OCI-LY3 (cell line): ENCODE results near the gene OVOL3.

Experiments used
- H2AFZ ChIP-seq: fragments of 200-600, 300-600 bp; shearing (Covaris generic); 2 replicates; pipeline ENCODE4 v1.6.0; 2014; ENCODE audit warnings: antibody characterized with exemption, low read depth, low read length
- H3K27ac ChIP-seq: fragments of 200-600, 300-600 bp; sonication (generic); 2 replicates; pipeline ENCODE4 v1.5.1; 2014; ENCODE audit warnings: mild to moderate bottlenecking, low read length, moderate library complexity, mixed read lengths
- H3K27me3 ChIP-seq: fragments of 200-600, 300-600 bp; sonication (generic); 2 replicates; pipeline ENCODE4 v1.6.1; 2014; ENCODE audit warnings: low read depth, low read length, mixed read lengths
- H3K36me3 ChIP-seq: fragments of 200-600, 300-600 bp; sonication (generic); replicated peaks from 2 replicates; pipeline ENCODE3; 2014; ENCODE audit warnings: low read depth, low read length, mixed read lengths
- H3K4me1 ChIP-seq: fragments of 300-600, 200-600 bp; sonication (generic); 2 replicates; pipeline ENCODE4 v1.6.1; 2014; ENCODE audit warnings: low read length, mixed read lengths
- H3K4me2 ChIP-seq: fragments of 200-600, 300-600 bp; sonication (generic); 2 replicates; pipeline ENCODE4 v1.6.1; 2014; ENCODE audit warnings: low read length, mixed read lengths
- H3K4me3 ChIP-seq: fragments of 300-600, 200-600 bp; sonication (generic); 2 replicates; pipeline ENCODE4 v1.5.1; 2014; ENCODE audit warnings: antibody characterized with exemption, mild to moderate bottlenecking, low read length, moderate library complexity
- H3K79me2 ChIP-seq: fragments of 300-600, 200-600 bp; shearing (Covaris generic); 2 replicates; pipeline ENCODE4 v1.6.1; 2014; ENCODE audit warnings: mild to moderate bottlenecking, low read length, mixed read lengths
- H3K9ac ChIP-seq: fragments of 300-600, 200-600 bp; shearing (Covaris generic); 2 replicates; pipeline ENCODE4 v1.6.0; 2014; ENCODE audit warnings: mild to moderate bottlenecking, low read length, moderate library complexity
- H3K9me3 ChIP-seq: fragments of 200-600, 300-600 bp; shearing (Covaris generic); 2 replicates; pipeline ENCODE4 v1.6.1; 2014; ENCODE audit warnings: low read length, mixed read lengths; ENCODE audit not compliant: insufficient read depth
- H4K20me1 ChIP-seq: fragments of 200-600, 300-600 bp; sonication (generic); 2 replicates; pipeline ENCODE4 v1.6.1; 2016; ENCODE audit warnings: low read length, mixed read lengths; ENCODE audit not compliant: insufficient read depth
- EZH2phosphoT487 ChIP-seq: fragments of 200-600 bp; shearing (Covaris generic); IDR thresholded peaks from 2 replicates; pipeline ENCODE4 v1.6.1; 2018; ENCODE audit warnings: antibody characterized with exemption, mixed run types, low read depth
- TF ChIP-seq, protein P1 (sequence below): fragments of 200-600, 300-600 bp; sonication (generic); IDR thresholded peaks from 2 replicates; pipeline ENCODE4 v1.5.1; 2014; ENCODE audit warnings: antibody characterized with exemption, low read length, low read depth

The OVOL3 gene

DNA sequence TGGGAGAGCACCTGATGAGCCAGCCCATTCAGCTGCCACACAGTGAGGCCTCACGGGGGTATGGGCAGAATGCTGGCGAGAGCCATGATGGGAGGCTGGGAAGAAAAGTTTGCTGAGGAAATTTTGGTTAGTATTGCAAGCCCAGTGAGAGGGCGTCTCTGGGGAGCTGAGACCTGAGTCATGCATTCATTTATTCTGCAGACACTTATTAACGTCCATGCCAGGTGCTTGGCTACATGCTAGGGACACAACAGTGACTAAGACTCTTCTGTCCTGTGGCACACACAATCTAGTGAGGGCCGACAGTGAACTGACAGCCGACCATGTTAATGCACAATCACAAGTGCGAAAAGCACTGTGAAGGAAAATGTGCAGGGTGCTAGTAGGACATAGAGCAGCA is 29.0 kb upstream of the OVOL3 start:
- no peaks in the 10 kb centered on the region for H3K79me2 ChIP-seq
- H4K20me1 ChIP-seq = no peaks in the 10 kb centered on the region
- TF ChIP-seq, protein P1, sequence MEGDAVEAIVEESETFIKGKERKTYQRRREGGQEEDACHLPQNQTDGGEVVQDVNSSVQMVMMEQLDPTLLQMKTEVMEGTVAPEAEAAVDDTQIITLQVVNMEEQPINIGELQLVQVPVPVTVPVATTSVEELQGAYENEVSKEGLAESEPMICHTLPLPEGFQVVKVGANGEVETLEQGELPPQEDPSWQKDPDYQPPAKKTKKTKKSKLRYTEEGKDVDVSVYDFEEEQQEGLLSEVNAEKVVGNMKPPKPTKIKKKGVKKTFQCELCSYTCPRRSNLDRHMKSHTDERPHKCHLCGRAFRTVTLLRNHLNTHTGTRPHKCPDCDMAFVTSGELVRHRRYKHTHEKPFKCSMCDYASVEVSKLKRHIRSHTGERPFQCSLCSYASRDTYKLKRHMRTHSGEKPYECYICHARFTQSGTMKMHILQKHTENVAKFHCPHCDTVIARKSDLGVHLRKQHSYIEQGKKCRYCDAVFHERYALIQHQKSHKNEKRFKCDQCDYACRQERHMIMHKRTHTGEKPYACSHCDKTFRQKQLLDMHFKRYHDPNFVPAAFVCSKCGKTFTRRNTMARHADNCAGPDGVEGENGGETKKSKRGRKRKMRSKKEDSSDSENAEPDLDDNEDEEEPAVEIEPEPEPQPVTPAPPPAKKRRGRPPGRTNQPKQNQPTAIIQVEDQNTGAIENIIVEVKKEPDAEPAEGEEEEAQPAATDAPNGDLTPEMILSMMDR = no peak
- no peak for TF ChIP-seq EZH2phosphoT487
- no peak overlapping the region for H3K4me3 ChIP-seq
- H3K27ac ChIP-seq = no peak overlapping the region
- no peak overlapping the region for H3K9ac ChIP-seq
- no peaks in the 10 kb centered on the region for H3K4me1 ChIP-seq
- H3K27me3 ChIP-seq = no peaks in the 10 kb centered on the region
- no peak overlapping the region for H3K4me2 ChIP-seq
- H2AFZ ChIP-seq = no peak overlapping the region
- H3K36me3 ChIP-seq = peaks cover 49% of the 10 kb centered on the region
- H3K9me3 ChIP-seq = no peaks in the 10 kb centered on the region

DNA sequence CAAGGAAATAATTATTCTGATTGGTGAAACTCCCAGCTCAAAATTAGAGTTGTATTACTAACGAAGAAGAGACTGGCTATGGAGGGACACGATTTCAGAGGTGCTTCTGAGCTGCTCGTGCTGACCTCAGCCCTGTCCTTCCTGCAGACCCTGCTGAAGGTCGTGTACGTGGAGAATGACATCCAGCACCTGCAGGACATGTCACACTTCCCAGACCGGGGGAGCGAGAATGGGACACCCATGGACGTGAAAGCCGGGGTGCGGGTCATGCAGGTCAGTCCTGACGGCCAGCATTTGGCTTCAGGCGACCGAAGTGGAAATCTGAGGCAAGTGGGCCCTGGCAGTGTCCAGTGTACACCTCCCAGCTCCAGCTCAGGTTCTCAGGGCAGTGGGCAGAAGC is 28.0 kb upstream of the OVOL3 start:
- Histone ChIP-seq H2AFZ (no peak overlapping the region), H3K27ac (no peak overlapping the region), H3K4me3 (no peak overlapping the region), H3K4me1 (no peaks in the 10 kb centered on the region), H3K79me2 (no peaks in the 10 kb centered on the region), H3K27me3 (no peaks in the 10 kb centered on the region), H3K9me3 (no peaks in the 10 kb centered on the region), H3K4me2 (no peak overlapping the region), H4K20me1 (no peaks in the 10 kb centered on the region), H3K9ac (no peak overlapping the region), H3K36me3 (peaks cover 52% of the 10 kb centered on the region)
- TF ChIP-seq, protein P1 = no peak
- TF ChIP-seq EZH2phosphoT487 = no peak

DNA sequence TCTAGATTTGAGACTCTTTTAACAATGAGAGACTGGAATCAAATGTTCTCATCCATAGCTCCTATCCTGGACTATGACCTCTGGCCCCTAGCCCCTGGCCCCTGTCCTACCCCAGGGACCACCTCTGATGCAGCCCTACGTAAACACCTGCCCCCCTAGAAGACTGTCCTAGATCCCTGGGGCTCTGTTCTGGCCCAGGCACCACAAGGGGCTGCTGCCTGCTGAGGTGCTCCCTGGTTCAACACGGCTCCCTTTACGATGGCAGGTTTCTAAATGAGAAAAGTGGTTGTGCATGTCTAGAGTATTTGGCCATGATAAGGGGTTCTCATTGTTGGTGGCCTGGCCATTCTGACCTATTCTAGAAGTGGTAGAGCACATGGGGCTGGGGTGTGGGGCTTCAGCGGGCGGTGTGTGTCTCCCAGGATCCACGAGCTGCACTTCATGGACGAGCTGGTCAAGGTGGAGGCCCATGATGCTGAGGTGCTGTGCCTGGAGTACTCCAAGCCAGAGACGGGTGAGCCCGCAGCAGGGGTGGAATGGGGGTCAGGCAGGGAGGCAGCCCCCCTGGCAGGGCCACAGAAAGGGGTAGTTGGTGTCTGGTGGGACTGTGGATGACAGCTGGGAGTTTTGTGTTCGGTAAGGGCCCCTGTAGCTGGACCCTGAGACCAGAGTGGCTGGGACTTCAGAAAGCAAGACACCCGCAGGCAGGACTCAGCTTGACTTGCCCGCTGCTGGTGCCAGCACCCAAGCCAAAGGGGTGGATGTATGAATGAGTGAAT is 26.5 kb upstream of the OVOL3 start:
- H3K27me3 ChIP-seq = no peaks in the 10 kb centered on the region
- TF ChIP-seq EZH2phosphoT487 = no peak
- TF ChIP-seq, protein P1 = no peak
- H3K36me3 ChIP-seq = peaks cover 56% of the 10 kb centered on the region
- no peaks in the 10 kb centered on the region for H3K79me2 ChIP-seq
- H3K27ac ChIP-seq = no peak overlapping the region
- no peaks in the 10 kb centered on the region for H4K20me1 ChIP-seq
- H3K4me2 ChIP-seq = no peak overlapping the region
- H3K9ac ChIP-seq = no peak overlapping the region
- no peak overlapping the region for H3K4me3 ChIP-seq
- no peaks in the 10 kb centered on the region for H3K9me3 ChIP-seq
- H3K4me1 ChIP-seq = no peaks in the 10 kb centered on the region
- no peak overlapping the region for H2AFZ ChIP-seq

DNA sequence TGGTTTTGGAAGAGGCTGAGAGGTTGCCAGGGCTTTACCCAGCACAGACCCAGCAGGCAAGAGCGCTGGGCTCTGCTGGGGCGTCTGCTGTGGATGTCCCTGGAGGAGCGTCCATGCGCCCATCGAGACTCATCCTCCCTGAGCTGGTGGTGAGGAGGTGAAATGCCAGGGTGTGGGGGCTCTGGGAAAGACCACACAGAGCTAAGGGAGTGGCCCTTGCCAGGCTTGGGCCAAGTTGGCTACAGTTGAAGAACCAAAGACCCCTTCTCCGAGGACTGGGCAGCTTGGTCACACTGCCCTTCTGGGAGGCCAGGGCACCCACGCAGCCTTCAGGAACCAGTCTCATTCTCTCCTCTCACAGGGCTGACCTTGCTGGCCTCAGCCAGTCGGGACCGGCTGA is 24.6 kb upstream of the OVOL3 start:
- H3K9me3 ChIP-seq = no peaks in the 10 kb centered on the region
- TF ChIP-seq, protein P1 = no peak
- no peak for TF ChIP-seq EZH2phosphoT487
- H3K4me3 ChIP-seq = no peak overlapping the region
- no peaks in the 10 kb centered on the region for H3K4me1 ChIP-seq
- no peaks in the 10 kb centered on the region for H3K79me2 ChIP-seq
- peaks cover 59% of the 10 kb centered on the region for H3K36me3 ChIP-seq
- H3K27me3 ChIP-seq = no peaks in the 10 kb centered on the region
- no peak overlapping the region for H3K27ac ChIP-seq
- H4K20me1 ChIP-seq = no peaks in the 10 kb centered on the region
- no peak overlapping the region for H3K9ac ChIP-seq
- H3K4me2 ChIP-seq = no peak overlapping the region
- H2AFZ ChIP-seq = no peak overlapping the region
